ENCODE data around the gene GRAMD2B.

Gene GRAMD2B

DNA sequence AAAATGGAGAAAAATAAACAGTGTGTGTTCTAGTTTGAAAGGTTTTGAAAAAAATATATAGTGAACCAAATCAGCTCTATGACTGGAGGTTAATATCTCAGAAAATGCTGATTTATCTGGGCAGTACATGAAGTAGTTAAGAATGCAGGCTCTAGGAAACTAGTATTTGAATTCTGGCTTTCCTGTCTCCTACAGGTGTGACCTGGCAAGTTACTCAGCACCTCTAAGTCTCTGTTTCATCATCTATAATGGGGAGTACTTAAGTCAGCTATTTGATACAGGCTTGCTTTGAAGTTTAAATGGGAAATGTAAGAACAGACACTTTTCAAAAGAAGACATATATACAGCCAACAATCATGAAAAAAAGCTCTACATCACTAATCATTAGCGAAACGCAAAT lies 5.2 kb downstream of the GRAMD2B start:
- Histone ChIP-seq H3K27me3 (peaks cover 13% of the 10 kb centered on the region), H3K4me1 (ENCODE audit: control insufficient read depth in 1 of 2, insufficient read depth in 1 of 2, low read depth in 1 of 2, low read length in 1 of 2) (peaks cover 2% of the 10 kb centered on the region in 2 experiments), H3K4me3 (ENCODE audit: low read depth in 1 of 2, low read length in 1 of 2) (no peak overlapping the region), H3K36me3 (no peaks in the 10 kb centered on the region), H3K9me3 (no peaks in the 10 kb centered on the region), H3K27ac (no peak overlapping the region)
- TF ChIP-seq, protein P1, sequence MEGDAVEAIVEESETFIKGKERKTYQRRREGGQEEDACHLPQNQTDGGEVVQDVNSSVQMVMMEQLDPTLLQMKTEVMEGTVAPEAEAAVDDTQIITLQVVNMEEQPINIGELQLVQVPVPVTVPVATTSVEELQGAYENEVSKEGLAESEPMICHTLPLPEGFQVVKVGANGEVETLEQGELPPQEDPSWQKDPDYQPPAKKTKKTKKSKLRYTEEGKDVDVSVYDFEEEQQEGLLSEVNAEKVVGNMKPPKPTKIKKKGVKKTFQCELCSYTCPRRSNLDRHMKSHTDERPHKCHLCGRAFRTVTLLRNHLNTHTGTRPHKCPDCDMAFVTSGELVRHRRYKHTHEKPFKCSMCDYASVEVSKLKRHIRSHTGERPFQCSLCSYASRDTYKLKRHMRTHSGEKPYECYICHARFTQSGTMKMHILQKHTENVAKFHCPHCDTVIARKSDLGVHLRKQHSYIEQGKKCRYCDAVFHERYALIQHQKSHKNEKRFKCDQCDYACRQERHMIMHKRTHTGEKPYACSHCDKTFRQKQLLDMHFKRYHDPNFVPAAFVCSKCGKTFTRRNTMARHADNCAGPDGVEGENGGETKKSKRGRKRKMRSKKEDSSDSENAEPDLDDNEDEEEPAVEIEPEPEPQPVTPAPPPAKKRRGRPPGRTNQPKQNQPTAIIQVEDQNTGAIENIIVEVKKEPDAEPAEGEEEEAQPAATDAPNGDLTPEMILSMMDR (IDR thresholded peaks at IDR 0.05) = no peak

DNA sequence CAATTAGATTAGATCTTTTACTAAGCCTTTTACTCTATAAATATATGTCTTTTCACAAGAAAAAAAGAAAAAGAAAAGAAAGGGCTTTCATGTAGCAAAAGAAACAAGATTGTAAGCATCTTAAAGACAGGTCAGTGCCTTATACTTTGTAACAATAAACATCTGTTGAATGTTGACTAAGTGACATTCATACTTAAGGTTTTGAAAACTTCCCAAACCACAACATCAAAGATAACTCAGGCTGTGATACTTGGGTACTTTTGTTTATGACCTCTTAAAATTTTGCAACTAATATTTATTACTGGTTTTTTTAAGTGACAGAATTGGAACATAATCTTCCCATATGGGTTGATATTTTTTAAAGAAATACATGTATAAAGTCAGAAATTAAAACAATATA lies 7.4 kb downstream of the GRAMD2B start:
- Histone ChIP-seq H3K27me3 (no peaks in the 10 kb centered on the region), H3K36me3 (no peaks in the 10 kb centered on the region), H3K4me1 (ENCODE audit: control insufficient read depth in 1 of 2, insufficient read depth in 1 of 2, low read depth in 1 of 2, low read length in 1 of 2) (no peaks in the 10 kb centered on the region), H3K4me3 (ENCODE audit: low read depth in 1 of 2, low read length in 1 of 2) (no peak overlapping the region), H3K9me3 (no peaks in the 10 kb centered on the region), H3K27ac (no peak overlapping the region)
- TF ChIP-seq, protein P1 (IDR thresholded peaks at IDR 0.05) = no peak

DNA sequence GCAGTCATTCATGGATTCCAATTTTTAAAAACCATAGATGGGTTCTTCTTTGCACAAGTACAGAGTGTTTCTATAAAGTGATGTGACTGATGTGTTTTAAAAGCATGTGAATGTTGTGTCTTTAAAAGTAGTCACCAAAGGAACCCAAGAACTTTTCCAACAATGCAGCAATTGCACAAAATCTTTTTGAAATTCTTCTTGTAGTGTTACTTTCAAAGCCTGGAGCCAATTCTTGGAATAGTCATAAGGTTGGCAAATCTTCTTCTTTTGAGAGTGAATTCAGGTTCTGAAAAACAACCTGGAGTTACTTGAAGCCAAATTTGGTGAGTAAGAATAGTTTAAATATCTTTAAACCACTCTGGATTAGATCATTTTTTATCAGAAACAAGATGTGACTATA lies 10.5 kb downstream of the GRAMD2B start:
- no peak overlapping the region for H3K27ac ChIP-seq

DNA sequence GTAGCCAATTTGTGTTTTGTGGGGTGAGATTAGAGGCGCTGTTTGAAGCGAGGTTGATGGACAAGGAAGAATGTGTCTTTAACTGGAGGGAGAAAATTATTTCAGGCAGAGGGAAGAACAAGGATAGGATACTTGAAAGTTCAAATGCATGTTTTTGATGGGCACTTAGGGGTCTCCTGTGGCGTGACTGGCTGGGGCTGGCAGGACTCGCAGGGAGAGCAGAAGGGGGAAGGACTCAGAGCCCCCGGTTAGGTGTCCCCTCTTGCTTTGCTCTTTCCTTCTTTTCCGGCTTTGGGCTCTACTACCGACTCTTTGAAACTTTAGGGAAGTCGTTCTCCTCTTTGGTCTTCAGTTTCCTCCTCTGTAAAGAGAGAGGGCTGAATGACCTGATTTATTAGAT lies 12.1 kb downstream of the GRAMD2B start:
- Histone ChIP-seq H3K27ac (no peak overlapping the region), H3K27me3 (no peaks in the 10 kb centered on the region), H3K4me3 (ENCODE audit: low read depth in 1 of 2, low read length in 1 of 2) (no peak overlapping the region), H3K36me3 (no peaks in the 10 kb centered on the region), H3K9me3 (no peaks in the 10 kb centered on the region), H3K4me1 (ENCODE audit: control insufficient read depth in 1 of 2, insufficient read depth in 1 of 2, low read depth in 1 of 2, low read length in 1 of 2) (no peaks in the 10 kb centered on the region)
- TF ChIP-seq, protein P1 (IDR thresholded peaks at IDR 0.05) = no peak

More for the DNA sequence above, 10.5 kb downstream of the GRAMD2B start:
- TF ChIP-seq, protein P1 (IDR thresholded peaks at IDR 0.05) = no peak
- H3K27me3 ChIP-seq = no peaks in the 10 kb centered on the region
- no peaks in the 10 kb centered on the region for H3K9me3 ChIP-seq
- H3K4me3 ChIP-seq (ENCODE audit: low read depth in 1 of 2, low read length in 1 of 2) = no peak overlapping the region
- no peaks in the 10 kb centered on the region for H3K4me1 ChIP-seq (ENCODE audit: control insufficient read depth in 1 of 2, insufficient read depth in 1 of 2, low read depth in 1 of 2, low read length in 1 of 2)
- H3K36me3 ChIP-seq = no peaks in the 10 kb centered on the region

DNA sequence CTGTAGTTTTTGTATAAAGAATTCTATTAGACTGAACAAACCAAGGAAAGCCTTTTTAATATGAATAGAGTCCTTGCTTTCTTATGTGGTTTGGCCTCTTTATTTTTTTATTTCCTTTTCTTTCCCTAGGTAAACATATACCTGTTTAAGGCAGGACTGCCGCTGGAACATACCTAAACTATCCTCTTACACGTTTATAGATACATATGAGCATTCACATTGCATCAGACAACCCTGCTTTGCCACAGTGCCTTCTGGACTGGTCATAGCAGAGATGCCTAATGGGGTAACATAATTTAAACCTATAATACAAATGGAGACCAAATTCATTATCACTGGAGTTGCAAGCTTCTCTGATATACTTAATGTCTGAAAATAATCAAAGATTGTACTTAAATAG lies 12.5 kb downstream of the GRAMD2B start:
- H3K27ac ChIP-seq = no peak overlapping the region
- no peaks in the 10 kb centered on the region for H3K27me3 ChIP-seq
- no peaks in the 10 kb centered on the region for H3K4me1 ChIP-seq (ENCODE audit: control insufficient read depth in 1 of 2, insufficient read depth in 1 of 2, low read depth in 1 of 2, low read length in 1 of 2)
- H3K9me3 ChIP-seq = no peaks in the 10 kb centered on the region
- H3K36me3 ChIP-seq = no peaks in the 10 kb centered on the region
- TF ChIP-seq, protein P1 (IDR thresholded peaks at IDR 0.05) = no peak
- H3K4me3 ChIP-seq (ENCODE audit: low read depth in 1 of 2, low read length in 1 of 2) = no peak overlapping the region

DNA sequence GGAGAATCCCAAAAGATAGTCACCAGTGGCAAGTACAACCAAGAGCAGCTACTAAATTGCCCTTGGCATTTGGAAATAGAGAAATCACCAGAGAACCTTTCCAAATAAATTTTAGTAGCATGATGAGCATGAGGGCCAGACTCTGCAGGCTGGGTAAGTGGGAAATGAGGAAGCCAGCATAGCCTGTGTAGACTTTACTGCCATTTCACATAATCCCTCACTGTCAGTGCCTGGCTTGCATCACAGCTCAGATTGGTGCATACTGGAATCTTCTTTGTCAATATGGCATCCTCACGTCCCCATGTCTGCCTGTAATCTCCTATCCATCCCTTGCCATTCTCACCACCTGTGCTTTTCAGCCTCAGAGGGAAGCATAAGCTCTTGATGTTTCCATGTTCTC lies 14.5 kb downstream of the GRAMD2B start:
- TF ChIP-seq, protein P1 (IDR thresholded peaks at IDR 0.05) = no peak
- no peaks in the 10 kb centered on the region for H3K36me3 ChIP-seq
- no peak overlapping the region for H3K4me3 ChIP-seq (ENCODE audit: low read depth in 1 of 2, low read length in 1 of 2)
- H3K27ac ChIP-seq = no peak overlapping the region
- no peaks in the 10 kb centered on the region for H3K27me3 ChIP-seq
- no peaks in the 10 kb centered on the region for H3K9me3 ChIP-seq
- H3K4me1 ChIP-seq (ENCODE audit: control insufficient read depth in 1 of 2, insufficient read depth in 1 of 2, low read depth in 1 of 2, low read length in 1 of 2) = no peaks in the 10 kb centered on the region
